ENCODE measurements around the gene PCDHGA8.
"Not testable (repeated sequence)": the region's sequence is repeated elsewhere in the genome, so short reads cannot be mapped to it uniquely, and the experiment has no call there.

Gene PCDHGA8

DNA sequence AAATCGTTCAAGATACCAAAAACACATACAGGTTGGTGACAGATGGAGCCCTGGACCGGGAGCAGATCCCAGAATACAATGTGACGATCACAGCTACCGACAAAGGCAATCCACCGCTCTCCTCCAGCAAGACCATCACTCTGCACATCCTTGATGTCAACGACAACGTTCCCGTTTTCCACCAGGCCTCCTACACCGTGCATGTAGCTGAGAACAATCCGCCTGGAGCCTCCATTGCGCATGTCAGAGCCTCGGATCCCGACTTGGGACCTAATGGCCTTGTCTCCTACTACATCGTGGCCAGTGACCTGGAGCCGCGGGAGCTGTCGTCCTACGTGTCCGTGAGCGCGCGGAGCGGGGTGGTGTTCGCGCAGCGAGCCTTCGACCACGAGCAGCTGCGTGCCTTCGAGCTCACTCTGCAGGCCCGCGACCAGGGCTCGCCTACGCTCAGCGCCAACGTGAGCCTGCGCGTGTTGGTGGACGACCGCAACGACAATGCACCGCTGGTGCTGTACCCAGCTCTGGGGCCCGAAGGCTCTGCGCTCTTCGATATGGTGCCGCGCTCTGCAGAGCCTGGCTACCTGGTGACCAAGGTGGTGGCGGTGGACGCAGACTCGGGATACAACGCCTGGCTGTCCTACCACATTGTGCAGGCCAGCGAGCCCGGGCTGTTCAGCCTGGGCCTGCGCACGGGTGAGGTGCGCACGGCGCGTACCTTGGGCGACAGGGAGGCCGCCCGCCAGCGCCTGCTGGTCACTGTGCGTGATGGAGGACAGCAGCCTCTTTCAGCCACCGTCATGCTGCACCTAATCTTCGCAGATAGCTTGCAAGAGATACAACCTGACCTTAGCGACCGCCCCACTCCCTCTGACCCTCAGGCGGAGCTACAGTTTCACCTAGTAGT is 20.6 kb upstream of the PCDHGA8 start:
- DNase-seq (ENCODE audit: low read depth): no peak

DNA sequence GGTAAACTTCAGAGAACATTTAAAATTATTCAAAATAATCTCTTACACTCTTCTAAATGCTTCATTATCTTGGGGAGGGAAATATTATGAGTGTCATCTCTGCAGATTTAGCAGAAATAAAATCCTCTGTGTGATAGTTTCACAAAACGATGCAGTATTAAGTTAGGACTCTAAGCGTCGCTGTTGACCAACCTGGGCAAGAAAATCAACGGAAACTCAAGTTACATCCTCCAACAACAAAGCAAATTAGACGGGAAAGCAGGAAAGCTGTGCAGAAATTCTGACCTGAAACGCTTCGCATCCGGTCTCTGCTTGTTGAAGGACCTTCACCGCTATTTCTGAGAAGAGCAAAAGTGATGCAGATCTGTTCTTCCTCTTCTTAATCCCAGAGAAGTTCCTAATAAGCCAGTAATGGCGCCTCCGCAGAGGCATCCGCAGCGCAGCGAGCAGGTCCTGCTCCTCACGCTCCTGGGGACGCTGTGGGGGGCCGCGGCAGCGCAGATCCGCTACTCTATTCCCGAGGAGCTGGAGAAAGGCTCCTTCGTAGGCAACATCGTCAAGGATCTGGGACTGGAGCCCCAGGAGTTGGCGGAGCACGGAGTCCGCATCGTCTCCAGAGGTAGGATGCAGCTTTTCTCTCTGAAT is 18.6 kb upstream of the PCDHGA8 start, which contains the start of gene PCDHGA6:
Gene PCDHGA6, plus strand, starts transcription at position 219 of the 645 bp plus-strand sequence. Its CDS starts 193 bp downstream, at position 412.
- no peak for DNase-seq (ENCODE audit: low read depth)

DNA sequence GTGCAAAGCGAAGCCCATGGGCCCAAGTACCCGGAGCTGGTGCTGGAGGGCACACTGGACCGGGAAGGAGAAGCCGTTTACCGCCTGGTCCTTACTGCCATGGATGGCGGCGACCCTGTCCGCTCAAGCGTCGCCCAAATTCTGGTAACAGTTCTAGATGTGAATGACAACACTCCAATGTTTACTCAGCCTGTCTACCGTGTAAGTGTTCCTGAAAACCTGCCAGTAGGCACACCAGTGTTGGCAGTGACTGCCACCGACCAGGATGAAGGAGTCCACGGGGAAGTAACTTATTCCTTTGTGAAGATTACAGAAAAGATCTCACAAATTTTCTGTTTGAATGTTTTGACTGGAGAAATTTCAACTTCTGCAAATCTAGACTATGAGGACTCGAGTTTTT is 17.8 kb upstream of the PCDHGA8 start:
- DNase-seq (ENCODE audit: low read depth): no peak

DNA sequence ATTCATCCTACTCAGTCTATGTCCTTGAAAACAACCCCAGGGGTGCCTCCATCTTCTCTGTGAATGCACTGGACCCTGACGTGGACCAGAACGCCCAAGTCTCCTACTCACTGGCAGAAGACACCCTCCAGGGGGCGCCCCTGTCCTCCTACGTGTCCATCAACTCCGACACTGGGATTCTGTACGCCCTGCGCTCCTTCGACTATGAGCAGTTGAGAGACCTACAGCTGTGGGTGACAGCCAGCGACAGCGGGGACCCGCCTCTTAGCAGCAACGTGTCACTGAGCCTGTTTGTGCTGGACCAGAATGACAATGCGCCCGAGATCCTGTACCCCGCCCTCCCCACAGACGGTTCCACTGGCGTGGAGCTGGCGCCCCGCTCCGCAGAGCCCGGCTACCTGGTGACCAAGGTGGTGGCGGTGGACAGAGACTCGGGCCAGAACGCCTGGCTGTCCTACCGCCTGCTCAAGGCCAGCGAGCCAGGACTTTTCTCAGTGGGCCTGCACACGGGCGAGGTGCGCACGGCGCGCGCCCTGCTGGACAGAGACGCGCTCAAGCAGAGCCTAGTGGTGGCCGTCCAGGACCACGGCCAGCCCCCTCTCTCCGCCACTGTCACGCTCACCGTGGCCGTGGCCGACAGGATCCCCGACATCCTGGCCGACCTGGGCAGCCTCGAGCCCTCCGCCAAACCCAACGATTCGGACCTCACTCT is 16.8 kb upstream of the PCDHGA8 start:
- DNase-seq (ENCODE audit: low read depth): not testable (repeated sequence)

DNA sequence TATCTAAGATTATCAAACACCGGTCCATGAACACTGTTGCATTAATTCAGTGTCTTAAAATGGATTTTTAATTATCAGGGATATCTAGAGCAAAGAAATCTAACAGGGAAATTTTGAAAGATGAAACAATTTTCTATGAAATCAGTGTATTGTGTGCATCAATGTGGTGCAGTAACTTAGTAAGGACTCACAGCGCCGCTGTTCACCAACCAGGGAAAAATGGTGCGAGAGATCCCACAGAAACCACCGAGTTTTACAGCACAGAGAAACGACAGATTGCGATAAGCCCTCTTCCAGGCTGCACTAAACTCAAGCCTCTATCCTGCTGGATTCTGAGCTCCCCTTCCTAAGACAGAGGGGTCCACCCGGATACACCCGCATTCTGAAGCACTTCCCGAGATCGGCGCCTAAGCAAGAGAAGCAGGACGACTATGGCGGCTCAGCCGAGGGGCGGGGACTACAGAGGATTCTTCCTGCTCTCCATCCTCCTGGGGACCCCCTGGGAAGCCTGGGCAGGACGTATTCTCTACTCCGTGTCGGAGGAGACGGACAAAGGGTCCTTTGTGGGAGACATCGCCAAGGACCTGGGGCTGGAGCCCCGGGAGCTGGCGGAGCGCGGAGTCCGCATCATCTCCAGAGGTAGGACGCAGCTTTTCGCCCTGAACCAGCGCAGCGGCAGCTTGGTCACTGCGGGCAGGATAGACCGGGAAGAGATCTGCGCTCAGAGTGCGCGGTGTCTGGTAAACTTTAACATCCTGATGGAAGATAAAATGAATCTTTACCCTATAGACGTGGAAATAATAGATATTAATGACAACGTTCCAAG is 9.8 kb upstream of the PCDHGA8 start, which contains the start of gene PCDHGA7:
Gene PCDHGA7, plus strand, starts transcription at position 274 of the 826 bp plus-strand sequence. Its CDS starts 158 bp downstream, at position 432.
- DNase-seq (ENCODE audit: low read depth): no peak

DNA sequence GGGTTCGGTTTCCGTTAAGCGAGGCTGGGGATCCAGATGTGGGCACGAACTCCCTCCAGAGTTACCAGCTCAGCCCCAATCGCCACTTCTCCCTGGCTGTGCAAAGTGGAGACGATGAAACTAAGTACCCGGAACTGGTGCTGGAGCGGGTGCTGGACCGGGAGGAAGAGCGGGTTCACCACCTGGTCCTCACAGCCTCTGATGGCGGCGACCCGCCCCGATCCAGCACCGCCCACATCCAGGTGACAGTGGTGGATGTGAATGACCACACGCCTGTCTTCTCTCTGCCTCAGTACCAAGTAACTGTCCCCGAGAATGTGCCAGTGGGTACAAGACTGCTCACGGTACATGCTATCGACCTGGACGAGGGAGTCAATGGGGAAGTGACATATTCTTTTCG is 9.1 kb upstream of the PCDHGA8 start:
- no peak for DNase-seq (ENCODE audit: low read depth)

DNA sequence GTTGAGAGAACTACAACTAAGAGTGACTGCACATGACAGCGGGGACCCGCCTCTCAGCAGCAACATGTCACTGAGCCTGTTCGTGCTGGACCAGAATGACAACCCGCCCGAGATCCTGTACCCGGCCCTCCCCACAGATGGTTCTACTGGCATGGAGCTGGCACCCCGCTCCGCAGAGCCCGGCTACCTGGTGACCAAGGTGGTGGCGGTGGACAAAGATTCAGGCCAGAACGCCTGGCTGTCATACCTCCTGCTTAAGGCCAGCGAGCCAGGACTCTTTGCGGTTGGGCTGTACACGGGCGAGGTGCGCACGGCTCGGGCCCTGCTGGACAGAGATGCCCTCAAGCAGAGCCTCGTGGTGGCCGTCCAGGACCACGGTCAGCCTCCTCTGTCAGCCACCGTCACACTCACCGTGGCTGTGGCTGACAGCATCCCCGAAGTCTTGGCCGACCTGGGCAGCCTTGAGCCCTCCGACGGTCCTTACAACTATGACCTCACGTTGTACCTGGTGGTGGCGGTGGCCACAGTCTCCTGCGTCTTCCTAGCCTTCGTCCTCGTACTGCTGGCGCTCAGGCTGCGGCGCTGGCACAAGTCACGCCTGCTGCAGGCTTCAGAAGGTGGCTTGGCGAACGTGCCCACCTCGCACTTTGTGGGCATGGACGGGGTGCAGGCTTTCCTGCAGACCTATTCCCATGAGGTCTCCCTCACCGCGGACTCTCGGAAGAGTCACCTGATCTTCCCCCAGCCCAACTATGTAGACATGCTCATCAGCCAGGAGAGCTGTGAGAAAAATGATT is 7.8 kb upstream of the PCDHGA8 start:
- DNase-seq (ENCODE audit: low read depth): no peak

DNA sequence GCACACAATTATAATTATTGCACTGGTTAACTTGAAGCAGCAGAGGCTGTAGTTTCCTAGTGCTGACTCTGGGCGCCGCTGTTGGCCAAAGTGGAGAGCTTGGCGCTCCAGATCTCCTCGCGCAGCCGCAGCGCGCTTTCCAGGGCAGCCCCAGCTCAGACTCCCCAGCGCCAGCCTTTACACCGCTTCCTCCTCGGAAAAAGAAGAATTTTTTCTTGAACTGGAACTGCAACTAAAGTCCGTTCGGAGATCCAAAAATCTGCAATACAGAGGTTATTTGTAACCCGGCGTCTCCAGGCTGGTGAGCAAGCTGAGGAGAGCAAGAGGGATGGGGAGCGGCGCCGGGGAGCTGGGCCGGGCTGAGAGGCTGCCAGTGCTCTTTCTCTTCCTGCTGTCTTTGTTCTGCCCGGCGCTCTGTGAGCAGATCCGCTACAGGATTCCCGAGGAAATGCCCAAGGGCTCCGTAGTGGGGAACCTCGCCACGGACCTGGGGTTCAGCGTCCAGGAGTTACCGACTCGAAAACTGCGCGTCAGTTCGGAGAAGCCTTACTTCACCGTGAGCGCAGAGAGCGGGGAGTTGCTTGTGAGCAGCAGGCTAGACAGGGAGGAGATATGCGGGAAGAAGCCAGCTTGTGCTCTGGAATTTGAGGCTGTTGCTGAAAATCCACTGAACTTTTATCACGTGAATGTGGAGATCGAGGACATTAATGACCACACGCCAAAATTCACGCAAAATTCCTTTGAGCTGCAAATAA is 4.7 kb upstream of the PCDHGA8 start, which contains the start of gene PCDHGB4:
Gene PCDHGB4, plus strand, starts transcription at position 142 of the 755 bp plus-strand sequence. Its CDS starts 187 bp downstream, at position 329.
- DNase-seq (ENCODE audit: low read depth): not testable (repeated sequence)

DNA sequence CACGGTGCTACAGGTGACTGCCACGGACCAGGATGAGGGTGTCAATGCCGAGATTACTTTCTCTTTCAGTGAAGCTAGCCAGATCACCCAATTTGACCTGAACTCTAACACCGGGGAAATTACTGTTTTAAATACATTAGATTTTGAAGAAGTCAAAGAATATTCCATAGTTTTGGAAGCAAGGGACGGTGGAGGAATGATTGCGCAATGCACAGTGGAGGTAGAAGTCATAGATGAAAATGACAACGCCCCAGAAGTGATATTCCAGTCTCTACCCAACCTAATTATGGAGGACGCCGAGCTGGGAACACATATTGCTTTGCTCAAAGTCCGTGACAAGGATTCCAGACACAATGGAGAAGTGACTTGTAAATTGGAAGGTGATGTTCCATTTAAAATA is 3.8 kb upstream of the PCDHGA8 start:
- DNase-seq (ENCODE audit: low read depth): no peak

DNA sequence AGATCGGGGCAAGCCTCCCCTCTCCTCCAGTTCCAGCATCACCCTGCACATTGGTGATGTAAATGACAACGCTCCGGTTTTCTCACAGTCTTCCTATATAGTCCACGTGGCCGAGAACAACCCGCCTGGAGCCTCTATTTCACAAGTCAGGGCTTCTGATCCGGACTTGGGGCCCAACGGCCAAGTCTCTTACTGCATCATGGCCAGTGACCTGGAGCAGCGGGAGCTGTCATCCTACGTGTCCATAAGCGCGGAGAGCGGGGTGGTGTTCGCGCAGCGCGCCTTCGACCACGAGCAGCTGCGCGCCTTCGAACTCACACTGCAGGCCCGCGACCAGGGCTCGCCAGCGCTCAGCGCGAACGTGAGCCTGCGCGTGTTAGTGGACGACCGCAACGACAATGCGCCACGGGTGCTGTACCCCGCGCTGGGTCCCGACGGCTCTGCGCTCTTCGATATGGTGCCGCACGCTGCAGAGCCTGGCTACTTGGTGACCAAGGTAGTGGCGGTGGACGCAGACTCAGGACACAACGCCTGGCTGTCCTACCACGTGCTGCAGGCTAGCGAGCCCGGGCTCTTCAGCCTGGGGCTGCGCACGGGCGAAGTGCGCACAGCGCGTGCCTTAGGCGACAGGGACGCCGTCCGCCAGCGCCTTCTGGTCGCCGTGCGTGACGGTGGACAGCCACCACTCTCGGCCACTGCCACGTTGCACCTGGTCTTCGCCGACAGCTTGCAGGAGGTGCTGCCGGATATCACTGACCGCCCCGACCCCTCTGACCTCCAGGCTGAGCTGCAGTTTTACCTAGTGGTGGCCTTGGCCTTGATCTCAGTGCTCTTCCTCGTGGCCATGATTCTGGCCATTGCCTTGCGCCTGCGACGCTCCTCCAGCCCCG is 3.0 kb upstream of the PCDHGA8 start:
- DNase-seq (ENCODE audit: low read depth): no peak

DNA sequence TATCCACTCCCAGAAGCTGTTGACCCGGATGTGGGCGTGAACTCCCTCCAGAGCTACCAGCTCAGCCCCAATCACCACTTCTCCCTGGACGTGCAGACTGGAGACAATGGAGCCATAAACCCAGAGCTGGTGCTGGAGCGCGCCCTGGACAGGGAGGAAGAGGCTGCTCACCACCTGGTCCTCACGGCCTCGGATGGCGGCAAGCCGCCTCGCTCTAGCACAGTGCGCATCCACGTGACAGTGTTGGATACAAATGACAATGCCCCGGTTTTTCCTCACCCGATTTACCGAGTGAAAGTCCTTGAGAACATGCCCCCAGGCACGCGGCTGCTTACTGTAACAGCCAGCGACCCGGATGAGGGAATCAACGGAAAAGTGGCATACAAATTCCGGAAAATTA is 834 bp downstream of the PCDHGA8 start:
- no peak for DNase-seq (ENCODE audit: low read depth)

DNA sequence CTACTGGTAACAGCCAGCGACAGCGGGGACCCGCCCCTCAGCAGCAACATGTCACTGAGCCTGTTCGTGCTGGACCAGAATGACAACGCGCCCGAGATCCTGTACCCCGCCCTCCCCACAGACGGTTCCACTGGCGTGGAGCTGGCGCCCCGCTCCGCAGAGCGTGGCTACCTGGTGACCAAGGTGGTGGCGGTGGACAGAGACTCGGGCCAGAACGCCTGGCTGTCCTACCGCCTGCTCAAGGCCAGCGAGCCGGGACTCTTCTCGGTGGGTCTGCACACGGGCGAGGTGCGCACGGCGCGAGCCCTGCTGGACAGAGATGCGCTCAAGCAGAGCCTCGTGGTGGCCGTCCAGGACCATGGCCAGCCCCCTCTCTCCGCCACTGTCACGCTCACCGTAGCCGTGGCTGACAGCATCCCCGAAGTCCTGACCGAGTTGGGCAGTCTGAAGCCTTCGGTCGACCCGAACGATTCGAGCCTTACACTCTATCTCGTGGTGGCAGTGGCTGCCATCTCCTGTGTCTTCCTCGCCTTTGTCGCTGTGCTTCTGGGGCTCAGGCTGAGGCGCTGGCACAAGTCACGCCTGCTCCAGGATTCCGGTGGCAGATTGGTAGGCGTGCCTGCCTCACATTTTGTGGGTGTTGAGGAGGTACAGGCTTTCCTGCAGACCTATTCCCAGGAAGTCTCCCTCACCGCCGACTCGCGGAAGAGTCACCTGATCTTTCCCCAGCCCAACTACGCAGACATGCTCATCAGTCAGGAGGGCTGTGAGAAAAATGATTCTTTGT is 2.2 kb downstream of the PCDHGA8 start:
- DNase-seq (ENCODE audit: low read depth): not testable (repeated sequence)

DNA sequence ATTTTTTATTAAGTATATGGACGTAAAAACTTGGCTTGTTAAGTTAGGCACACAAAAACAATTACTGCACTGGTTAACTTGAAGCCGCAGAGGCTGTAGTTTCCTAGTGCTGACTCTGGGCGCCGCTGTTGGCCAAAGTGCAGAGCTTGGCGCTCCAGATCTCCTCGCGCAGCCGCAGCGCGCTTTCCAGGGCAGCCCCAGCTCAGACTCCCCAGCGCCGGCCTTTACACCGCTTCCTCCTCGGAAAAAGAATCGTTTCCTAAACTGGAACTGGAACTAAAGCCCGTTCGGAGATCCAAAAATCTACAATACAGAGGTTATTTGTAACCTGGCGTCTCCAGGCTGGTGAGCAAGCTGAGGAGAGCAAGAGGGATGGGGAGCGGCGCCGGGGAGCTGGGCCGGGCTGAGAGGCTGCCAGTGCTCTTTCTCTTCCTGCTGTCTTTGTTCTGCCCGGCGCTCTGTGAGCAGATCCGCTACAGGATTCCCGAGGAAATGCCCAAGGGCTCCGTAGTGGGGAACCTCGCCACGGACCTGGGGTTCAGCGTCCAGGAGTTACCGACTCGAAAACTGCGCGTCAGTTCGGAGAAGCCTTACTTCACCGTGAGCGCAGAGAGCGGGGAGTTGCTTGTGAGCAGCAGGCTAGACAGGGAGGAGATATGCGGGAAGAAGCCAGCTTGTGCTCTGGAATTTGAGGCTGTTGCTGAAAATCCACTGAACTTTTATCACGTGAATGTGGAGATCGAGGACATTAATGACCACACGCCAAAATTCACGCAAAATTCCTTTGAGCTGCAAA is 5.5 kb downstream of the PCDHGA8 start, which contains the start of gene PCDHGB5:
Gene PCDHGB5, plus strand, starts transcription at position 192 of the 796 bp plus-strand sequence. Its CDS starts 181 bp downstream, at position 373.
- not testable (repeated sequence) for DNase-seq (ENCODE audit: low read depth)

DNA sequence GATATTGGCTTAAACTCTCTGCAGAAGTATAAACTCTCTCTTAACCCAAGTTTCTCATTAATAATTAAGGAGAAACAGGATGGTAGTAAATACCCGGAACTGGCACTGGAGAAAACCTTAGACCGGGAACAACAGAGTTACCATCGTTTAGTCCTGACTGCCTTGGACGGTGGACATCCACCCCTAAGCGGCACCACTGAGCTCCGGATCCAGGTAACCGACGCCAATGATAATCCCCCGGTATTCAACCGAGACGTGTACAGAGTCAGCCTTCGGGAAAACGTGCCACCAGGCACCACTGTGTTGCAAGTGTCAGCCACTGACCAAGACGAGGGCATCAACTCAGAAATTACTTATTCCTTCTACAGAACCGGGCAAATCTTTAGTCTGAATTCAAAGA is 6.2 kb downstream of the PCDHGA8 start:
- no peak for DNase-seq (ENCODE audit: low read depth)

DNA sequence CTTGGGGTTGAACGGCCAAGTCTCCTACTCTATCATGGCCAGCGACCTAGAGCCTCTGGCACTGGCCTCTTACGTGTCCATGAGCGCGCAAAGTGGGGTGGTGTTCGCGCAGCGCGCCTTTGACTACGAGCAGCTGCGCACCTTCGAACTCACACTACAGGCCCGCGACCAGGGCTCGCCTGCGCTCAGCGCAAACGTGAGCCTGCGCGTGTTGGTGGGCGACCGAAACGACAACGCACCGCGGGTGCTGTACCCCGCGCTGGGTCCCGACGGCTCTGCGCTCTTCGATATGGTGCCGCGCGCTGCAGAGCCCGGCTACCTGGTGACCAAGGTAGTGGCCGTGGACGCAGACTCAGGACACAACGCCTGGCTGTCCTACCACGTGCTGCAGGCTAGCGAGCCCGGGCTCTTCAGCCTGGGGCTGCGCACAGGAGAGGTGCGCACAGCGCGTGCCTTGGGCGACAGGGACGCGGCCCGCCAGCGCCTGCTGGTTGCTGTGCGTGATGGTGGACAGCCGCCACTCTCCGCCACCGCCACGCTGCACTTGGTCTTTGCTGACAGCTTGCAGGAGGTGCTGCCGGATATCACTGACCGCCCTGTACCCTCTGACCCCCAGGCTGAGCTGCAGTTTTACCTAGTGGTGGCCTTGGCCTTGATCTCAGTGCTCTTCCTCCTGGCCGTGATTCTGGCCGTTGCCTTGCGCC is 7.3 kb downstream of the PCDHGA8 start:
- DNase-seq (ENCODE audit: low read depth): no peak

DNA sequence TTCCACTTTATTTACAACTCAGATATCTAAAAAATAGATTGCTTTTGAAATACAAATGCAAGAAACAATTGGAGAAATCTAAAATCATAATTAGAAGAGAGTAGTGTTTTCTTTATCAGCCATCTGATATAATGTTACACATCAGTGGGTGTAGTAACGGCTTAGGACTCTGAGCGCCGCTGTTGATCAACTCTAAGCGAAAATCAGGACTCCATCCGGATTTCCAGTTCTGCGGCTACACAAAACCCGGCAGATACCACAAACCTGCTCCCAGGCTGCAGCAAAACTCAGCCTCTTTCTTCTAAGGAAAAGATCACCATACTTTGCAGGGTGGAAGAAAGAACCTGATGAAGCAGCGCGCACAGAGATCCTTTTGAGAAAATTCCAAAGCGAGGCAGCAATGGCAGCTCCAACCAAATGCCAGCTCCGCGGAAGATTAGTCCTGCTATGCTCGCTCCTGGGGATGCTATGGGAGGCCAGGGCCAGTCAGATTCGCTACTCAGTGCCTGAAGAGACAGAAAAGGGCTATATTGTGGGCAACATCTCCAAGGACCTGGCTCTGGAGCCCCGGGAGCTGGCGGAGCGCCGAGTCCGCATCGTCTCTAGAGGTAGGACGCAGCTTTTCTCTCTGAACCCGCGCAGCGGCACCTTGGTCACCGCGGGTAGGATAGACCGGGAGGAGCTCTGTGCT is 10.3 kb downstream of the PCDHGA8 start, which contains the start of gene PCDHGA9:
Gene PCDHGA9, plus strand, starts transcription at position 226 of the 691 bp plus-strand sequence. Its CDS starts 175 bp downstream, at position 401.
- no peak for DNase-seq (ENCODE audit: low read depth)

Data from stimulated activated CD8-positive, alpha-beta memory T cell treated with anti-CD3 and anti-CD28 coated beads, Interleukin-15, amount 100 ng/mL, for 1 hour (primary cell).